ENCODE measurements around the gene ACTL7A.
A peak's percentile ranks its signal among the peaks of the same experiment; 100 is the strongest.

GRCh38 chr9:108816037-108816436 is 46.0 kb upstream of the ACTL7A start:
- TF ChIP-seq NR1H2 (CRISPR knock-in tag; IDR thresholded peaks at IDR 0.05; ENCODE audit: borderline replicate concordance, low read depth) (no peak), NR3C1 (CRISPR knock-in tag; IDR thresholded peaks at IDR 0.05) (no peak), GMEB1 (CRISPR knock-in tag; IDR thresholded peaks at IDR 0.05; ENCODE audit: borderline replicate concordance) (no peak), ZBTB7A (CRISPR knock-in tag; IDR thresholded peaks at IDR 0.05) (no peak), CREB1 (IDR thresholded peaks at IDR 0.05) (no peak), CREB1 (CRISPR knock-in tag; IDR thresholded peaks at IDR 0.05) (no peak), ZNF510 (CRISPR knock-in tag; IDR thresholded peaks at IDR 0.05; ENCODE audit: low read depth) (no peak), CTCF (CRISPR knock-in tag; IDR thresholded peaks at IDR 0.05) (0 out of 2 replicates have a peak, but pooled peaks have one; percentile 8), TRIM24 (CRISPR knock-in tag; IDR thresholded peaks at IDR 0.05) (no peak), ZNF501 (CRISPR knock-in tag; IDR thresholded peaks at IDR 0.05) (no peak), EZH2 (conservative IDR thresholded peaks at IDR 0.05; ENCODE audit: low read depth, low read length) (no peak), POLR2A (IDR thresholded peaks at IDR 0.05; ENCODE audit: insufficient read depth in 1 of 2, low read depth in 2 of 2, low read length in 2 of 2) (no peak)

All from HepG2 (cell line).